Mesothelial cell of epicardium (in vitro differentiated cells): ENCODE data around the gene SPINT1. TPM values are rescaled to one million over a fixed set of nuclear protein-coding genes. Genes with fewer than 3 reads are reported as not detected.

Experiments used
- DNase-seq, 2 experiments: peaks; one replicate each; pipeline ENCODE4 v3.0.0; 2021; ENCODE audit warnings: low spot score in 2 of 2; ENCODE audit not compliant: unreplicated experiment in 2 of 2
- H3K27ac Mint-ChIP-seq: 2 replicates; pipeline ENCODE4 v1.8.0; 2021; ENCODE audit warnings: mixed read lengths
- H3K27me3 Mint-ChIP-seq: 2 replicates; pipeline ENCODE4 v1.8.0; 2021; ENCODE audit warnings: low read depth, mixed read lengths
- H3K36me3 Mint-ChIP-seq: 2 replicates; pipeline ENCODE4 v1.8.0; 2021; ENCODE audit warnings: mixed read lengths
- H3K4me1 Mint-ChIP-seq: 2 replicates; pipeline ENCODE4 v1.8.0; 2021; ENCODE audit warnings: mixed read lengths
- H3K4me3 Mint-ChIP-seq: 2 replicates; pipeline ENCODE4 v1.8.0; 2021; ENCODE audit warnings: mild to moderate bottlenecking, moderate library complexity, mixed read lengths
- H3K9me3 Mint-ChIP-seq: 2 replicates; pipeline ENCODE4 v1.8.0; 2021; ENCODE audit warnings: mixed read lengths
- total RNA-seq: library from RNA; stranded (reverse); gene quantifications from 3 replicates; pipeline ENCODE4 v1.2.1, GENCODE V29; 2021
- TF ChIP-seq, protein P1 (sequence below): fragments of 200-600 bp; sonication (generic); IDR thresholded peaks from one replicate; pipeline ENCODE4 v1.5.0; 2021; ENCODE audit warnings: antibody characterized with exemption; ENCODE audit not compliant: unreplicated experiment

The SPINT1 gene
- total RNA-seq, 1 donor from 2014 or later = 147 TPM

DNA sequence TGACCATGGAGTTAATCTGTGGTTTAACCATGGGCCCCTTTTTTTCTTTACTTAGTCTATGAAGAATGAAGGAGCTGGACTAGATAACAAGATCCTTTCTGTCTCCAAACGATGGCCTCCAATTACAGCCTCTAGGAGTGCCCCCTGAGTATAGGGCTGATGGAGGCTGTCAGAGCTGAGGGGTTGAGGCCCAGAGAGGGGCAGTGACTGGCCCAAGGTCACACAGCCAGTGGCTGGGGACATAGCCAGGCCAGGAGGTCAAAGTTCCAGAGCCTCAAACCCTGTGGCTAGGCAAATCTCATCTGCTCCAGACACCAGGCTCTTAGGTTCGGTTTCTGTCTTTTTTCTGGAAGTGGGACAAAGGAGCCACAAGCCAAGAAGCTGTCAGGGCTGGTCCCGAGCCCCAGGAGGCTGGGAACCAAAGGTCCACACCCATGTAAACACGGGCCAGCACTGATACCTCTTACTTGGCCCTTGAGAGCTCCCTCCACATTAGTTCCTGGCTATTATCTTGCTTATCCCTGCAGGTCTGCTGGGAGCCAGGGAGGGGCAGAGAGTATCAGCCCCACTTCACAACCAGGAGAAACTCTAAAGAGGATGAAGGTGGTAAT, 19.9 kb downstream of the SPINT1 start:
- H3K4me1 Mint-ChIP-seq = peaks cover 10% of the 10 kb centered on the region
- H3K27ac Mint-ChIP-seq = no peak overlapping the region
- no peaks in the 10 kb centered on the region for H3K9me3 Mint-ChIP-seq
- H3K36me3 Mint-ChIP-seq = no peaks in the 10 kb centered on the region
- no peak for DNase-seq
- TF ChIP-seq, protein P1, sequence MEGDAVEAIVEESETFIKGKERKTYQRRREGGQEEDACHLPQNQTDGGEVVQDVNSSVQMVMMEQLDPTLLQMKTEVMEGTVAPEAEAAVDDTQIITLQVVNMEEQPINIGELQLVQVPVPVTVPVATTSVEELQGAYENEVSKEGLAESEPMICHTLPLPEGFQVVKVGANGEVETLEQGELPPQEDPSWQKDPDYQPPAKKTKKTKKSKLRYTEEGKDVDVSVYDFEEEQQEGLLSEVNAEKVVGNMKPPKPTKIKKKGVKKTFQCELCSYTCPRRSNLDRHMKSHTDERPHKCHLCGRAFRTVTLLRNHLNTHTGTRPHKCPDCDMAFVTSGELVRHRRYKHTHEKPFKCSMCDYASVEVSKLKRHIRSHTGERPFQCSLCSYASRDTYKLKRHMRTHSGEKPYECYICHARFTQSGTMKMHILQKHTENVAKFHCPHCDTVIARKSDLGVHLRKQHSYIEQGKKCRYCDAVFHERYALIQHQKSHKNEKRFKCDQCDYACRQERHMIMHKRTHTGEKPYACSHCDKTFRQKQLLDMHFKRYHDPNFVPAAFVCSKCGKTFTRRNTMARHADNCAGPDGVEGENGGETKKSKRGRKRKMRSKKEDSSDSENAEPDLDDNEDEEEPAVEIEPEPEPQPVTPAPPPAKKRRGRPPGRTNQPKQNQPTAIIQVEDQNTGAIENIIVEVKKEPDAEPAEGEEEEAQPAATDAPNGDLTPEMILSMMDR = no peak
- no peak overlapping the region for H3K4me3 Mint-ChIP-seq
- H3K27me3 Mint-ChIP-seq = no peaks in the 10 kb centered on the region

DNA sequence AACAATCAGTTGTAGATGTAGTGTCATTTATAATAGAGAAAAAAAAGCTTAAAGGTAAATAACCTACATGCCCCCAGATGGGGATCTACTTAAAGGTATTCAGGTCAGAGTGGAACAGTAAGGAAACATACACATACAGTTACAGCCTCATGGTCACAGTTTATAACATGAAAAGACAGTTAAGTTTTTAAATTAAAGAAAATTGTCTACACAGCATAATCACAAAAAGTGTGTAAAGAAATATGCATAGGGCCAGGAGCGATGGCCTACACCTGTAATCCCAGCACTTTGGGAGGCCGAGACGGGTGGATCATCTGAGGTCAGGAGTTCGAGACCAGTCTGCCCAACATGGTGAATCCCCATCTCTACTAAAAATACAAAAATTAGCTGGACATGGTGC, 23.4 kb downstream of the SPINT1 start:
- peaks cover 3% of the 10 kb centered on the region for H3K27me3 Mint-ChIP-seq
- H3K4me3 Mint-ChIP-seq = no peak overlapping the region
- peaks cover 12% of the 10 kb centered on the region for H3K4me1 Mint-ChIP-seq
- TF ChIP-seq, protein P1 = no peak
- no peak for DNase-seq
- no peaks in the 10 kb centered on the region for H3K36me3 Mint-ChIP-seq
- H3K9me3 Mint-ChIP-seq = no peaks in the 10 kb centered on the region
- no peak overlapping the region for H3K27ac Mint-ChIP-seq

DNA sequence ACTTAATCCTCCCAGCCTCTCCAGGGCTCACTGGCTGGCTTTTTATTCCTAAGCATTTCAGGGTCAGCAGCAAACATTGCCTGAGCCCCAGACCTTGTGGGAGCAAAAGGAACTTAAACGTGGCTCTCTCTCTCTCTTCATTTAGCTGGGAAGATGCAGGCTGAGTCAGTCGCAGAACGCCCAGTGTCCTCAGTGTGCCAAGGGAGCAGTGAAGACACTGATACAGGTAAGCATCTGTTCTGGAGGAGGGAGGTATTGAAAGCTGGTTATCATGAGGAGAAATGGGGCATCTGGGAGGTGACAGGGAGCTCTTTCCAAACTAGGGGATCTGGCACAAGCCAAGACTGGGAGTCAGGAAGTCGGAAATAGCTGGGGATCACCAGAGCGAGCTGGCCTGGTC, 25.8 kb downstream of the SPINT1 start:
- Mint-ChIP-seq H3K36me3 (no peaks in the 10 kb centered on the region), H3K4me3 (no peak overlapping the region), H3K27me3 (peaks cover 15% of the 10 kb centered on the region), H3K27ac (no peak overlapping the region), H3K9me3 (no peaks in the 10 kb centered on the region), H3K4me1 (peaks cover 23% of the 10 kb centered on the region)
- DNase-seq = no peak
- TF ChIP-seq, protein P1 = no peak

DNA sequence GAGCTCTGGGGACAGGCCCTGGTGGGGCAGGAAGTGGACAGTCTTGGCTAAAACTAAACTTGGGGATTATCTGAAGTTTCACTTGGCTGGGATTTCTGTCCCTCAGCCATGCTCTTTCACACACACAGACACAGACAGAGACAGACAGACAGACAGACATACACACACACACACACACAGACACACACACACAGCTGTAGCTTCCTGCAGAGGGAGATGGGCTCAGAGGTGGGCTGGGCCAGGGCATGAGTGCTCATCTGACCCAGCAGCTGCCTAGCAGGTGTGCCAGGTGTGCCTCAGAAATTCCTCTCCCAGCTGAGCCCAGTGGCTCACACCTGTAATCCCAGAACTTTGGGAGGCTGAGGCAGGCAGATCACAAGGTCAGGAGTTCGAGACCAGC, 26.9 kb downstream of the SPINT1 start:
- H3K4me1 Mint-ChIP-seq = peaks cover 23% of the 10 kb centered on the region
- H3K27me3 Mint-ChIP-seq = peaks cover 15% of the 10 kb centered on the region
- no peak overlapping the region for H3K27ac Mint-ChIP-seq
- H3K4me3 Mint-ChIP-seq = no peak overlapping the region
- no peaks in the 10 kb centered on the region for H3K36me3 Mint-ChIP-seq
- no peak for DNase-seq
- TF ChIP-seq, protein P1 = no peak
- H3K9me3 Mint-ChIP-seq = no peaks in the 10 kb centered on the region

DNA sequence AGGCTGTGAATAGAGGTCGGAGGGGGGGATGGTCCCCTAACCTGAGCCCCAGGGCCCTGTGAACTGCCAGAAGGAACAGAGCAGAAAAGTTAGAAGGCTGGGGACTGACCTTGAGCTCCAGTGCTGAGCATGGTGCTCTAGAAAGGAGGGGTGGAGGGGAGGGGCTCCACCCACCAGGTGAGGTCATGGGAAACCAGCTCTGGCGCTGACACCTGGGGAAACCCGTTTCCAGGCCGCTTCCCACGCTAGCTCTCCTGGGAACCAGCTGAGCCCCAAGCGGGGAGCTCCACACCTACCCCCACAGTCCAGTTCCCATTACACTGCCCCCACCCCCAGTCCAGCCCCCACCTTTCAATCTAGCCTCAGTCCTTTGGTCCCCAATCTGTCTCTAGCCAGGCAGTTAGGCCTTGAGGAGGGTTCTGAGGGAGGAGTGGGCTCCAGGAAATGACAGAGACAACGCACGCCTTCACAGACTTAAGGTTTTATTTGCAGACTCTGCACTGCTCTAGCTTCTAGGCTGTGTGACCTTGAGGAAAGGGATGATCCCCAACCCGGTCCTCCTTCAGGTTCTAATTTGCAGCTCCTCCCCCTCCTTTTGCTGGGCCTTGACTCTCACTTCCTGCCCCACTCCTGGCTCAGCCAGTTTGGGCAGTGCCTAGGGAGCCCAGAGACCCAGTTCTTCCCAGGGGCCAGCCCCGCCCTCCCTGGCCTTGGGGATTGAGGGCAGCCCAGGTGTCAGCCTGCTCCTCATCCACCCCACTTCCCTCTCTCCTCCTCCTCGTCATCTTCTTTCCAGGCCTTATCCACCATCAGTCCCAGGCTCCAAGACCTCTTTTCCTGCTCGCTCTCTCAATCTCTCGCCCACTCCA, 28.1 kb downstream of the SPINT1 start:
- Mint-ChIP-seq H3K4me1 (peaks cover 18% of the 10 kb centered on the region), H3K4me3 (peak overlapping the region; percentile 52), H3K27ac (peak overlapping the region; percentile 67), H3K9me3 (no peaks in the 10 kb centered on the region), H3K27me3 (peaks cover 16% of the 10 kb centered on the region), H3K36me3 (no peaks in the 10 kb centered on the region)
- TF ChIP-seq, protein P1 = no peak
- DNase-seq = no peak
